ENCODE results near the gene HAGH. TPM values are rescaled to one million over a fixed set of nuclear protein-coding genes. Genes with fewer than 3 reads are reported as not detected.
A peak's percentile ranks its signal among the peaks of the same experiment; 100 is the strongest.

HAGH gene
- total RNA-seq, 2 donors from 2014 or later, result 39.5 to 47.5 TPM

DNA sequence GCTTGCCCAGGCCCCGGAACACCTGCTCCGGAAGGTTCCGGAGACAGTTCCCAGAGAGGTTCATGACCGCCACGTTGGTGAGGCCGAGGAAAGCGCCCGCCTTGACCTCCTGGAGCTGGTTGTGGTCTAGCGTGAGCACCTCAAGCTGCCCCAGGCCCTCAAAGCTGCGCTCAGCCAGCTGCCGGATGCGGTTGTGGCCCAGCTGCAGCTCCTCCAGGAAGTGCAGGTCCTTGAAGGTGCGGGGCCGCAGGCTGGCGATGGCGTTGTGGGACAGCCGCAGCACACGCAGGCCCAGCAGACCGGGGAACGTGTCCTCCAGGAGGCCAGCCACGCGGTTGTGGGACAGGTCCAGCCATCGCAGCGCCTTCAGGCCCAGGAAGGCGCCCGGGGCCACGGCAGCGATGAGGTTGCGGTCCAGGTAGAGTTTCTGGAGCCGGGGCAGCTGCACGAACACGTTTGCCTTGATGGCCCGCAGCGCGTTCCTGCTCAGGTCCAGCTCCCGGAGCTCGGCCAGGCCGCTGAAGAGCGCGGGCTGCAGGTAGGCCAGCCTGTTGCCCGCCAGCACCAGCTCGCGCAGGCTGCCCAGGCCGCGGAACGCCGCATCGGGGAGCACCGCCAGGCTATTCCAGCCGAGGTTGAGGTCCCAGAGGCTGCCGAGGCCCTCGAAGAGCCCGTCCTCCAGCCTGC lies 35.2 kb downstream of the HAGH start:
- DNase-seq (ENCODE audit: low spot score) (peak; percentile 59), ATAC-seq (no peak)
- H3K27me3 Mint-ChIP-seq, result no peaks in the 10 kb centered on the region
- no peak overlapping the region for H3K27ac Mint-ChIP-seq
- no peaks in the 10 kb centered on the region for H3K36me3 Mint-ChIP-seq
- H3K4me1 Mint-ChIP-seq (ENCODE audit: low read depth in 2 of 2), result peaks cover 0 to 4% of the 10 kb centered on the region in 2 donors
- H3K4me3 Mint-ChIP-seq, result no peak overlapping the region
- no peaks in the 10 kb centered on the region for H3K9me3 Mint-ChIP-seq

DNA sequence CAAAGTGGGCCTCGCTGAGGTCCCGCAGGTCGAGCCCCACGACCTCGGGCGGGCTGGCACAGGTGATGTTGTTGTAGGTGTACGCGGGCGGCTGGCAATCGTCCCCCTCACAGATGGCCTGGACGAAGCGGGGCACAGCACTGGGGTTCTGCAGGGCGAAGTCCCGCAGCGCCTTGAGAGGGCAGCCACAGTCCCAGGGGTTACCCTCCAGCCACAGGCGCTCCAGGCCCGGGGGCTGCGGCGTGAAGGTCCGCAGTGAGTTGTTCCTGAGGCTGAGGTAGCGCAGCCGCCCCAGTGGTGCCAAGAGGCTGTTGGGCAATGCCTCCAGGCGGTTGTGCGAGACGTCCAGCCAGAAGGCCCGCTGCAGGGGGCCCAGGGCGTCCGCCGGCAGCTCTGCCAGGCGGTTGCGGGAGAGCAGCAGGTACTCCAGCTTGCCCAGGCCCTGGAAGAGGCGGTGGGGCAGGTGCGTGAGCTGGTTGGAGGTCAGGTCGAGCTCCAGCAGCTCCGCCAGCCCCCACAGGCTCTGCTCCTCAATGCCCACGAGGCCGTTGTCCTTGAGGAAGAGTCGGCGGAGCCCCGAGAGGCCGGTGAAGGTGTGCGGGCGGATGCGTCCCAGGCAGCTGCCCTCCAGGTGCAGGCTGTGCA lies 35.9 kb downstream of the HAGH start:
- Mint-ChIP-seq H3K27me3 (no peaks in the 10 kb centered on the region), H3K9me3 (no peaks in the 10 kb centered on the region), H3K27ac (no peak overlapping the region), H3K4me3 (no peak overlapping the region), H3K4me1 (ENCODE audit: low read depth in 2 of 2) (peaks cover 0 to 4% of the 10 kb centered on the region in 2 donors), H3K36me3 (no peaks in the 10 kb centered on the region)
- no peak for ATAC-seq
- DNase-seq (ENCODE audit: low spot score), result peak; percentile 57

DNA sequence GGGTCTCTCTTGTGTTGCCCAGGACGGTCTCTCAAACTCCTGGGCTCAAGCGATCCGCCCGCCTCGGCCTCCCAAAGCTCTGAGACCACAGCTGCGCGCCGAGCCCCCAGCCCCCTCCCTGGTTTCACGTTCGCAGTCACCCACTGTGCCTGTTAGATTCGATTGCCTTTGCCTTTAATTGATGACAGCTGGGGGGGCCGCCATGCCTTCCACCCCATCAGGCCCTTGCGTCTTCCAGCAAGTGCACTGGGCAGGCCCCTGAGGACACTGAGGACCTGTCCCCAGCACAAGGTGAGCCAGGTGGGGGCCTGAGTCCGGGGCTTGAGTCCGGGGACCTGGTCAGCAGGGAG lies 36.4 kb downstream of the HAGH start:
- DNase-seq (ENCODE audit: low spot score) (peak; percentile 44), ATAC-seq (no peak)
- Mint-ChIP-seq H3K27ac (no peak overlapping the region), H3K4me1 (ENCODE audit: low read depth in 2 of 2) (peaks cover 0 to 7% of the 10 kb centered on the region in 2 donors), H3K9me3 (no peaks in the 10 kb centered on the region), H3K4me3 (no peak overlapping the region), H3K36me3 (no peaks in the 10 kb centered on the region), H3K27me3 (no peaks in the 10 kb centered on the region)

DNA sequence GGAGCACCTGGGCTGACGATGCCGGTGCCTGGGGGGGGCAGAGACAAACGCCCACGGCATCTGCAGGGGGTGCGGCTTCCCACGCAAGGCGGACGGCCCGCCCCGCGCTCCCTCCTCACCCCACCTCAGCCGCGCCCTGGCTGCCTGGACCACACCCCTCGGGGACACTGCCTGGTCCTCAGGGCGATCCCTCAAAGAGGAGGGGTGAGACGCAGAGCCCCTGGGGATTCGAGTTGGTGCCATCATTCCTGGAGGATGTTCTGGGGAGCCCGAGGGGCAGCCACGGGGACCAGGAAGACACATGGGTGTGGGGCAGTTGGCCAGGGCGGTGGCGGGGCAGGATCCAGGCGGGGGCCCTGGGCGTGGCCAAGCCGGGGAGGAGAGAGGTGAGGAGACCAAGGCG lies 37.0 kb downstream of the HAGH start:
- Mint-ChIP-seq H3K4me3 (no peak overlapping the region), H3K27me3 (no peaks in the 10 kb centered on the region), H3K27ac (no peak overlapping the region), H3K9me3 (no peaks in the 10 kb centered on the region), H3K4me1 (ENCODE audit: low read depth in 2 of 2) (peaks cover 0 to 10% of the 10 kb centered on the region in 2 donors), H3K36me3 (no peaks in the 10 kb centered on the region)
- no peak for ATAC-seq
- peak; percentile 28 for DNase-seq (ENCODE audit: low spot score)

DNA sequence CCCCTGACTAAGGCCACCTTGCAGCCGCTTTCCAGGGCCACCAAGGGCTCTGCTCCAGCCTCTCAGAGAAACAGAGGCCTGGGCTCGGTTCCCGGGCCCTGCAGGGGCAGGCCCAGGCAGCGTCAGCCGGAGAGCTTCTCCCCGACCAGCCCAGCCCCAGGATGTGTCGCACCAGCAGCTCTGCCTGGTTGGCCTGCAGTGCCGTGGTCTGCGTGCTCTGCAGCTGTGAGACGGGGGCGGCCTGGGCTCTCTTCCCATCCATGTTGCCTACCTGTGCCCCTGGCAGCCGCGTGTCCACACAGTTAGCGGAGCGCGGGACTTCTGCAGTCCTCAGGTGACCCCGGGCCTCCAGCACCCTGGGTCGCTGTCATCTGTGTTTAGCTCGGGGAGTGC lies 37.9 kb downstream of the HAGH start:
- Mint-ChIP-seq H3K27me3 (no peaks in the 10 kb centered on the region), H3K27ac (no peak overlapping the region), H3K4me1 (ENCODE audit: low read depth in 2 of 2) (peaks cover 0 to 10% of the 10 kb centered on the region in 2 donors), H3K4me3 (no peak overlapping the region), H3K9me3 (no peaks in the 10 kb centered on the region), H3K36me3 (no peaks in the 10 kb centered on the region)
- DNase-seq (ENCODE audit: low spot score), result no peak
- ATAC-seq, result no peak

DNA sequence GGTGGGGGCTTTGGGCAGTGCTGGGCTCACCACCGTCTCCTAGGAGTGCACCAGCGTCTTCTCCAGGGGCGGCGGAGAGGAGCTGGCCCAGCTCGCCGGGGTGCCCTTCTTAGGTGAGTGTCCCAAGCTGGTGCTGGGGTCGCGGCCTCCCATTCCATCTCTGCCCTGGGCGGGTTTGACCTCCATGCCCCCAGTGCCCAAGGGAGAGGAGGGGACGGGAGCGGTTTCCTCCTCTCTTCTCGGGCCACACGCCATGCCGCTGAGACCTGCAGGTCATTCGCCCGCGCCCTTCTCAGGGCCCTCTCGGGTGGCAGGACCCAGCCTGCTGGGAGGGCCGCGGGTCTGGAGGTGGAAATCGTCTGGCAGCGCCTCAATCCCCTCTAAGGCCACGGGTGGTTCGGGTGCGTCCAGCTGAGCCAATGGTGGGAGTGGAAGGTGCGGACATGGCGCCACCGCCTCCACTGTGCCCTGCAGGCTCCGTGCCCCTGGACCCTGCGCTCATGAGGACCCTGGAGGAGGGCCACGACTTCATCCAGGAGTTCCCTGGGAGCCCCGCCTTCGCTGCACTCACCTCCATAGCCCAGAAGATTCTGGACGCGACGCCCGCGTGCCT lies 38.4 kb downstream of the HAGH start:
- Mint-ChIP-seq H3K4me1 (ENCODE audit: low read depth in 2 of 2) (peaks cover 2 to 10% of the 10 kb centered on the region in 2 donors), H3K36me3 (no peaks in the 10 kb centered on the region), H3K27me3 (no peaks in the 10 kb centered on the region), H3K9me3 (no peaks in the 10 kb centered on the region), H3K27ac (no peak overlapping the region), H3K4me3 (no peak overlapping the region)
- DNase-seq (ENCODE audit: low spot score) (no peak), ATAC-seq (no peak)

DNA sequence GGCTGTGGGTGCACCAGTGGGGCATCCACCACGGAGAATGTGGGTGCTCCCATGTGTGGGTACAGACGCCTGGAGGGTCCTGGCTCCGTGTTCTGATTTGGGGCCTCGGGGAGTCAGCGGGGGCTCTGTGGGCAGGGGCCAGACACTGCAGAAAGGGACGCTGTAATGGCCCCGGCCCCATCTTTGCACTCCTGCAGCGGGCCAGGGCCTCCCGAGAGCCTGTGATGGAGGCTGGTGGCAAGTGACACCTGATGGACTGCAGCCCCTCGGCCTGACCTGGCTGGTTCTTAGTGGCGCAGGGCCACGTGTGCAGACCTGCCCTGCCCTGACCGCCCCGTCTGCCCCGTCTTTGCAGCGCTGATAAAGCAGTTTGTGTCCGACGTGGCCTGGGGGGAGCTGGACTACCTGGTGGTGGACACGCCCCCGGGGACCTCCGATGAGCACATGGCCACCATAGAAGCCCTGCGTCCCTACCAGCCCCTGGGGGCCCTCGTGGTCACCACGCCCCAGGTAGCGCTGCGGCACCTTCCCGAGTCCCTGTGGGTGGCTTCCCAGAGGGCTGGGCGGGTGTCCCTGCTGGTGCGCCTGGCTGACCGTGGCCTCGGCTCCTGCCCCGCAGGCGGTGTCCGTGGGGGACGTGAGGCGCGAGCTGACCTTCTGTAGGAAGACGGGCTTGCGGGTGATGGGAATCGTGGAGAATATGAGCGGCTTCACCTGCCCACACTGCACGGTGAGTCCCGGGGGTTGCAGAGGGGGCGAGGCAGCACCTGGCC lies 39.1 kb downstream of the HAGH start:
- Mint-ChIP-seq H3K27ac (no peak overlapping the region), H3K36me3 (no peaks in the 10 kb centered on the region), H3K4me3 (no peak overlapping the region), H3K27me3 (no peaks in the 10 kb centered on the region), H3K4me1 (ENCODE audit: low read depth in 2 of 2) (peaks cover 4 to 10% of the 10 kb centered on the region in 2 donors), H3K9me3 (no peaks in the 10 kb centered on the region)
- ATAC-seq (no peak), DNase-seq (ENCODE audit: low spot score) (no peak)

DNA sequence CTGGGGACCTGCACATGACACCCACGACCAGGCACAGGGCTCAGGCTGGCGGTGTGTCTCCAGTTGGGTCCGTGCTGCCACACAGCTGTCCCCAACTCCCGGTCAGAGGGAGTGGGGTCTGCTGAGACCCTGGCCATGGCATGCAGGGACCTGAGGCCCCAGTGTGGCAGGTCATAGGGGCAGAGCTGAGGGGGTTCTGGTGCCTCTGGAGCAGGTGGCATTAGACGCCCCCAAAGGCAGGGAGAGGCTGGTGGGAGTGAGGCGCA lies 39.6 kb downstream of the HAGH start:
- no peaks in the 10 kb centered on the region for H3K9me3 Mint-ChIP-seq
- H3K27me3 Mint-ChIP-seq, result no peaks in the 10 kb centered on the region
- no peak for ATAC-seq
- peaks cover 4 to 10% of the 10 kb centered on the region in 2 donors for H3K4me1 Mint-ChIP-seq (ENCODE audit: low read depth in 2 of 2)
- no peak for DNase-seq (ENCODE audit: low spot score)
- H3K27ac Mint-ChIP-seq, result no peak overlapping the region
- H3K4me3 Mint-ChIP-seq, result no peak overlapping the region
- no peaks in the 10 kb centered on the region for H3K36me3 Mint-ChIP-seq

DNA sequence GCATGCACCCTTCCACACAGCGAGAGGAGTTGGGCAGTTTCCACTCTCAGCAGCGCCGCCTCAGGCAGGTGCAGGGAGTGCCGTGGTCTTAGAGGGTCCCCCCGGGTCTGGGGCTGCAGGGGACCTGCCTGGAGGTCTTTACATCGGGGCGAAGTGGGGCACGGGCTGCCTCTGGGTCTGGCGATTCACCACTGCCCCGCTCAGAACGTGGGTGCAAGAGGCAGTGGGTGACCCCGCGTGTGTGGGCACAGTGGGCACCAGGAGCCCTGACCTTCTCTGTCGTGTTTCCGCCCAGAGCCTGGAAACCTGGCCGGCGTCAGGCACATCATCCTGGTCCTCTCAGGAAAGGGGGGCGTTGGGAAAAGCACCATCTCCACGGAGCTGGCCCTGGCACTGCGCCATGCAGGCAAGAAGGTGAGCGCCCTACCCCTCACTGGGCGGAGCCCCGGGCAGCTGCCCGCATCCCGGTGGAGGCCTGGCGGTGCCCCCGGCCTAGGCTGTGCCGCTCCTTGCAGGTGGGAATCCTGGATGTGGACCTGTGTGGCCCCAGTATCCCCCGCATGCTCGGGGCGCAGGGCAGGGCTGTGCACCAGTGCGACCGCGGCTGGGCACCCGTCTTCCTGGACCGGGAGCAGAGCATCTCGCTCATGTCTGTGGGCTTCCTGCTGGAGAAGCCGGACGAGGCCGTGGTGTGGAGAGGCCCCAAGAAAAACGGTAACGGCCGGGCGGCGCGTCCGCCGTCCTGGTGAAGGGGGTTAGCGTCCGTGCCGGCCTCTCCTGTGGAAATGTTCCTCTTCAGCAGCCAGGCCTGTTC lies 40.2 kb downstream of the HAGH start:
- peaks cover 9 to 14% of the 10 kb centered on the region in 2 donors for H3K4me1 Mint-ChIP-seq (ENCODE audit: low read depth in 2 of 2)
- no peaks in the 10 kb centered on the region for H3K27me3 Mint-ChIP-seq
- H3K27ac Mint-ChIP-seq, result no peak overlapping the region
- ATAC-seq, result no peak
- H3K4me3 Mint-ChIP-seq, result no peak overlapping the region
- no peaks in the 10 kb centered on the region for H3K36me3 Mint-ChIP-seq
- DNase-seq (ENCODE audit: low spot score), result peak; percentile 55
- H3K9me3 Mint-ChIP-seq, result no peaks in the 10 kb centered on the region

DNA sequence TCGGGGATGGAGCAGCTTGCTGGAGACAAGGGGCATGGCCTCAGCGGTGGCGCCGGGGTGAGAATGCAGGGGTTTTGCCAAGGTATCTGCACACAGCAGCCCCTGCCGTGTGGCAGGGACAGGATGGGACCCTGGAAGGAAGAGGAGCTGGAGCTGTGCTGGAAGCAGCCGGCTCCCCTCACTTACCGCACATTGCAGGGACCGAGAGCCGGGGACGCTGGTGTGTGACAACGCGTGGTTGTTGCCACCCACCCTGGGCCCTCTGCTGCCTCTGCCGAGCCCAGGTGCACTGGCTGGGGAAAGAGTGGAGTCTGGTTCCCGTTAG lies 40.8 kb downstream of the HAGH start:
- Mint-ChIP-seq H3K9me3 (no peaks in the 10 kb centered on the region), H3K36me3 (no peaks in the 10 kb centered on the region), H3K27ac (no peak overlapping the region)

DNA sequence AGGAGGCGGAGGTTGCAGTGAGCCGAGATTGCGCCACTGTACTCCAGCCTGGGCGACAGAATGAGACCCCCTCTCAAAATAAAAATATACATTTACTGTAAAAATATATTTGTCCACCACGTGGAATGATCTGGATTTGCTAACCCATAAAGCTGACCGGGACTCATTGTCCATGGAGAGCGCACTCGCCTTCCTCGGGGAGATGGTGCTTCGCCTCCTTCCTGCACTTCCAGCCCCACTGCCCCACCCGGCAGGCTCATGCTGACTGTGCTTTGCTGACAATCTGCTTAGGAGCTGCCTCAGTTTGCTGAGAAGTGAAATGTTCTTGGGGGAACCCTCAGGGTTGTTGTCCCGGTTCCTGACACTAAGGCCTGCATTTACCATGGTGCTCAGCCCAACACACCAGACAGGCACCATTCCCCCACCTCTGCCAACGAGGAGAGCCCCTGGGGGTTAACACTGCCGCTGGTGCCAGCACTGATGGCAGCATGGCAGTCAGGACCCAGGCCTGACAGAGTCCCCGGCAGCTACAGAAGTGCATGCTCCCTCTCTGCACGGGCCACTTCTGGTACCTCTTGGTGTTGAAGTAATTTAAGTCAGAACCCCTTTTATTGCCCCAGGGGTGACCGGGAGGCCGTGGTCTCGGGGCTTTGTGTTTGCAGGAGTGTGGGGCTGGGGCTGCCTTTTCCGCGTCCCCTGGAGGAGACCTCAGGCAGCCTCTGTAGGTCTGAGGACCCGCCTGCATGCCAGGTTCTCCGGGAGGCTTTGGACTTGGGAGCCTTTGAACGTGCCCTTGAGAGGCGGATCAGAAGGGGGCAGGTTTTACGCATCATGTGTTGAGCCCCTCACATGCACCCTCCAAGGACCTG lies 41.4 kb downstream of the HAGH start:
- H3K4me3 Mint-ChIP-seq, result peak overlapping the region; percentile 47
- no peaks in the 10 kb centered on the region for H3K27me3 Mint-ChIP-seq
- ATAC-seq (no peak), DNase-seq (ENCODE audit: low spot score) (no peak)
- no peaks in the 10 kb centered on the region for H3K9me3 Mint-ChIP-seq
- no peaks in the 10 kb centered on the region for H3K36me3 Mint-ChIP-seq
- no peak overlapping the region for H3K27ac Mint-ChIP-seq
- peaks cover 14 to 16% of the 10 kb centered on the region in 2 donors for H3K4me1 Mint-ChIP-seq (ENCODE audit: low read depth in 2 of 2)

More for the DNA sequence above, 40.8 kb downstream of the HAGH start:
- Mint-ChIP-seq H3K4me1 (ENCODE audit: low read depth in 2 of 2) (peaks cover 14 to 16% of the 10 kb centered on the region in 2 donors), H3K4me3 (no peak overlapping the region), H3K27me3 (no peaks in the 10 kb centered on the region)
- DNase-seq (ENCODE audit: low spot score) (no peak), ATAC-seq (no peak)

DNA sequence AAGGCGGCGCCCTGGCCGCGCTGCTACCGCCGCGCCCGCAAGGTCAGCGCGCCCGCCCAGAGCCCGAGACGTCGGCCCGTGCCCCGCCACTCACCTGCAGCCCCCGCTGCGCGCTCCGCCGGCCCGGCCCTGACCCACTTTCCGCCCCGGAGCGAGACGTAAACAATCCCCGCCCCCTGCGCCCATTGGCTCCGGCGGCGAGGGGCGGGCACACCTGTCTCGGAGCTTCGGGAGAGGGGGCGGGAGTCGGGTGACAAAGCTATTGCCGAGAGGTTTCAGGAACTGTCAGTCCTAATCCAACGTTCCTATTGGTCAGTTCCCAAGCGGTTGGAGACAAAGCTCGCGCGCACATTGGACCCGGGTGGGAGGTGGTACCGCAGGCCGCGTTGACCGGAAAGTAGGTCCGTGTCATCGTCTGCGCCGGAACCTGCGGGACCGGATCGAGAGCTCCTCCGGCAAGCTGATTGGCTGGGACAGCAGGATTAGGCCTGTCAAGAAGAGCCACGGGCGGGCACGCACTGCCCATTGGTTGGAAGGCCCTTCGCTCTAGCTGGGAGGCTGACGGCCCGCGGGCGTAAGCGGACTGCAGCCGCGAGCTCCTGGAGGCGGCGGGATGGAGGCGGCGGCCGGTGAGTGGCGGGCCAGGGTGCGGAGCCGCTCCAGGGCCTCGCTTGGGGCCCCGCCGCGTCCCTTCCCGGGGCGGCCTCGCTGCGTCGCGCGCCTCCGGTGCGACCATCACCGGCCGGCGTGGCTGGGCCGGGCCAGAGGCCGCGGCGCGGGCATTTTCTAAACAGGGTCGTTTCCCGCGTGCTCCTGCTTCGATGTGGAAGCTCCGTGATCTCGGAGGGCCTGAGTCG lies 44.0 kb downstream of the HAGH start, which contains the start of the genes NUBP2 and SPSB3:
NUBP2 (plus strand) TSS at position 553 of the 857 bp plus-strand sequence; CDS start at position 614, 61 bp downstream.
SPSB3 (minus strand) TSS at position 164 of the 857 bp plus-strand sequence. CDS start 1,088 bp downstream, outside the sequence.
- H3K36me3 Mint-ChIP-seq, result no peaks in the 10 kb centered on the region
- ATAC-seq (peak; percentile 94 to 95), DNase-seq (ENCODE audit: low spot score) (peak; percentile 100)
- no peaks in the 10 kb centered on the region for H3K27me3 Mint-ChIP-seq
- peaks cover 14 to 15% of the 10 kb centered on the region in 2 donors for H3K4me1 Mint-ChIP-seq (ENCODE audit: low read depth in 2 of 2)
- H3K9me3 Mint-ChIP-seq, result no peaks in the 10 kb centered on the region
- peak within 1 kb of the TSS; percentile 62 to 69 for H3K27ac Mint-ChIP-seq
- peak within 1 kb of the TSS; percentile 94 for H3K4me3 Mint-ChIP-seq
